Memory B cell (primary cell): ENCODE measurements around the gene HELZ.
"Not testable (repeated sequence)": the region's sequence is repeated elsewhere in the genome, so short reads cannot be mapped to it uniquely, and the experiment has no call there.

ENCODE experiments used
- ATAC-seq: fragments of 150-1000 bp; cut with Tn5 transposase; 2 replicates; pipeline ENCODE4 v1.10.0; 2021; ENCODE audit warnings: low read depth, mild to moderate bottlenecking, moderate library complexity
- DNase-seq, 2 donors: peaks; one replicate each; pipeline ENCODE4 v3.0.0; 2022; ENCODE audit warnings: low spot score in 2 of 2
- H3K27ac Mint-ChIP-seq: one replicate; pipeline ENCODE4 v1.8.0; 2022; ENCODE audit warnings: mild to moderate bottlenecking, moderate library complexity, mixed read lengths
- H3K27me3 Mint-ChIP-seq: one replicate; pipeline ENCODE4 v1.8.0; 2022; ENCODE audit warnings: mixed read lengths
- H3K36me3 Mint-ChIP-seq: one replicate; pipeline ENCODE4 v1.8.0; 2022; ENCODE audit warnings: mild to moderate bottlenecking, mixed read lengths
- H3K4me1 Mint-ChIP-seq: one replicate; pipeline ENCODE4 v1.8.0; 2022; ENCODE audit warnings: mixed read lengths
- H3K4me3 Mint-ChIP-seq: one replicate; pipeline ENCODE4 v1.8.0; 2022; ENCODE audit warnings: mild to moderate bottlenecking, moderate library complexity, mixed read lengths
- H3K9me3 Mint-ChIP-seq: one replicate; pipeline ENCODE4 v1.8.0; 2022; ENCODE audit warnings: mixed read lengths

Gene HELZ

GRCh38 chr17:67211742-67212141, 33.3 kb downstream of the HELZ start:
- no peaks in the 10 kb centered on the region for H3K9me3 Mint-ChIP-seq
- no peak for DNase-seq
- ATAC-seq, result no peak
- no peaks in the 10 kb centered on the region for H3K27me3 Mint-ChIP-seq
- H3K36me3 Mint-ChIP-seq, result peaks cover 16% of the 10 kb centered on the region
- H3K4me1 Mint-ChIP-seq, result peaks cover 4% of the 10 kb centered on the region
- H3K4me3 Mint-ChIP-seq, result no peak overlapping the region
- H3K27ac Mint-ChIP-seq, result no peak overlapping the region

DNA sequence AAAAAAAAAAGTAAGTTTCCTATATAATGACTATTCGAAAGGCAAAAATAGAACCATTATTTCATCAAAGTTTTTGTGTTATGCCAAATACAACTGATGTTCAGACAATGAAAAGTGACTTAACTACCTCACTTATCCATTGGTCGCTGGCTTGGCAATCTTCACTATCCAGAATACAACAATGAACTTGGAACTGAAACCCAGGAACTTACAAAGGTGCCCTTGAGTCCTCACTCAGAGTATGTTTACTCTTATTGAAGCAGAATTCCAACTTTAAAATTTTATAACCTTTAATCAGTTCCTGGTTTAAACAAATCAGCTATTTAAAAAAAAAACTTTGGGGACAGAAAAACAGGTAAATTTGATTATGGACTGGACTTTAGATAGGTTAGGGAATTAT, 34.1 kb downstream of the HELZ start:
- no peak for DNase-seq
- Mint-ChIP-seq H3K4me1 (peaks cover 4% of the 10 kb centered on the region), H3K36me3 (peaks cover 16% of the 10 kb centered on the region), H3K9me3 (no peaks in the 10 kb centered on the region), H3K27me3 (no peaks in the 10 kb centered on the region), H3K27ac (no peak overlapping the region), H3K4me3 (no peak overlapping the region)
- ATAC-seq, result no peak

DNA sequence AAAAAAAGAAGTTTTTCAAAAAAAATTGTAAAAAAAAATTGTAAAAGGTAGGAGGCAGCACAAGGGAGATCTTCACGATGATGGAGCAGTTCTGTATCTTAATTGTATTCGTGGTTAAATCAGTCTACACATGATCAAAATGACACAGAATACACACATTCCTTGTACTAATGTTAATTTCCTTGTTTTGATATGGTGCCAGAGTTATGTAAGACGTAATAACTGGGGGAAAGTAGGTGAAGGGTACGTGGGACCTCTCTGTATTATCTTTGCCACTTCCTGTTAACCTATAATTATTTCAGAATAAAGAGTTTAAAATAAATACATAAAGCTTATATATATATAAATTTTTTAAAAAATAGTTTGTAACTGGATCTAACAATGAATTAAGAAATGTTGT, 36.8 kb downstream of the HELZ start:
- Mint-ChIP-seq H3K4me1 (peaks cover 4% of the 10 kb centered on the region), H3K9me3 (no peaks in the 10 kb centered on the region), H3K27me3 (no peaks in the 10 kb centered on the region), H3K36me3 (peaks cover 10% of the 10 kb centered on the region), H3K4me3 (no peak overlapping the region), H3K27ac (no peak overlapping the region)
- ATAC-seq (no peak), DNase-seq (no peak)

GRCh38 chr17:67203818-67204217, 41.2 kb downstream of the HELZ start:
- H3K36me3 Mint-ChIP-seq, result peaks cover 21% of the 10 kb centered on the region
- no peaks in the 10 kb centered on the region for H3K9me3 Mint-ChIP-seq
- no peaks in the 10 kb centered on the region for H3K27me3 Mint-ChIP-seq
- no peak overlapping the region for H3K4me3 Mint-ChIP-seq
- no peak for ATAC-seq
- H3K27ac Mint-ChIP-seq, result no peak overlapping the region
- peaks cover 2% of the 10 kb centered on the region for H3K4me1 Mint-ChIP-seq
- DNase-seq, result no peak

DNA sequence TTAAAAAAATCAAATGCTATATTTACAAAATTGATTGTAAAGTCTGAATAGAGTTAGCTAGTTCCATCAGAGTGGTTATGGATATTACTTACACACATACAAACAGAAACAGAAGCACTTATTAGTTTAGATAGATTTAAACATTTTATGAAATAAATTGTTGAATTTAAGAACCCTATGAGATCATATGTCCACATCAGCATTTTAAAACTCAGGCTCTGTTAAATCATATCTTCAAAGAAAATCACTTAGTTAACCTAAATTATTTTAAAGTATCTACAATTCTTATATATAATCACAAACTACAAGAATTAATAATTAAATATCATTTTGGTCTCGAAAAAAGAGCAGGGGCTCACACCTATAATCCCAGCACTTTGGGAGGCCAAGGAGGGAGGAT, 42.5 kb downstream of the HELZ start:
- Mint-ChIP-seq H3K4me3 (no peak overlapping the region), H3K36me3 (peaks cover 18% of the 10 kb centered on the region), H3K9me3 (no peaks in the 10 kb centered on the region), H3K4me1 (no peaks in the 10 kb centered on the region), H3K27ac (no peak overlapping the region), H3K27me3 (no peaks in the 10 kb centered on the region)
- ATAC-seq (no peak), DNase-seq (no peak)

- Mint-ChIP-seq H3K36me3 (peaks cover 26% of the 10 kb centered on the region), H3K27ac (no peak overlapping the region), H3K9me3 (no peaks in the 10 kb centered on the region), H3K4me1 (no peaks in the 10 kb centered on the region), H3K4me3 (no peak overlapping the region), H3K27me3 (no peaks in the 10 kb centered on the region)
- DNase-seq (no peak), ATAC-seq (no peak)
Measured at GRCh38 chr17:67200727-67201301, 44.2 kb downstream of the HELZ start.

DNA sequence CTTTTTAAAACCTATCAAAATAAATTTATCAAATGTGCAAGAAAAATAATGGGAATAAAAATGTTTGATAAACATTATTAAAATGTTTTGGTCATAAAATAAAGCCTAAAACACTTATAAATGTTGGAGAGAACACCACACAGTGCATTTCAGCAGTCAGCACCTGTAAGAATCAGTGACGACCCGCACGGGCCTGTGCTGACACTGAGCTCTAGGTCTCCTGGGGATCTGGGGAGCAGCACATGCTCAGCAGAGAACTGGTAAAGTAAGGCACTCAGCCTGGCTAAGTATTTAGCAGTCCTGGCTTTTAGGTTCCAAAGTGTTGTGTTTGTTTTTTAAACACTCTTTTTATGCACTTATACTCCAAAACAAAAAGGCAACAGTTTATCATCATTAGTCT, 46.9 kb downstream of the HELZ start:
- Mint-ChIP-seq H3K4me3 (no peak overlapping the region), H3K9me3 (no peaks in the 10 kb centered on the region), H3K27ac (no peak overlapping the region), H3K27me3 (no peaks in the 10 kb centered on the region), H3K4me1 (no peaks in the 10 kb centered on the region), H3K36me3 (peaks cover 29% of the 10 kb centered on the region)
- ATAC-seq (no peak), DNase-seq (no peak)

DNA sequence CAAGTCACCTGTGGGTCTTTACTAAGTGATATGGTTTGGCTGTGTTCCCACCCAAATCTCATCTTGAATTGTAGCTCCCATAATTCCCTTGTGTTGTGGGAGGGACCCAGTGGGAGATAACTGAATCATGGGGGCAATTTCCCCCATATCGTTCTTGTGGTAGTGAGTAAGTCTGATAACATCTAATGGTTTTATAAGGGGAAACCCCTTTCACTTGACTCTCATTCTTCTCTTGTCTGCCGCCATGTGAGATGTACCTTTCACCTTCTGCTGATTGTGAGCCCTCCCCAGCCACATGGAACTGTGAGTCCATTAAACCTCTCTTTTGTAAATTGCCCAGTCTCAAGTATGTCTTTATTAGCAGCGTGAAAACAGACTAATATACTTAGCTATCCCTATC, 48.0 kb downstream of the HELZ start:
- peaks cover 24% of the 10 kb centered on the region for H3K36me3 Mint-ChIP-seq
- H3K27me3 Mint-ChIP-seq, H3K27ac Mint-ChIP-seq, H3K4me3 Mint-ChIP-seq, H3K9me3 Mint-ChIP-seq, ATAC-seq, H3K4me1 Mint-ChIP-seq, DNase-seq: not testable (repeated sequence)

- H3K4me3 Mint-ChIP-seq, result no peak overlapping the region
- ATAC-seq, result no peak
- H3K4me1 Mint-ChIP-seq, result no peaks in the 10 kb centered on the region
- DNase-seq, result no peak
- H3K27ac Mint-ChIP-seq, result no peak overlapping the region
- H3K36me3 Mint-ChIP-seq, result peaks cover 24% of the 10 kb centered on the region
- H3K9me3 Mint-ChIP-seq, result no peaks in the 10 kb centered on the region
- H3K27me3 Mint-ChIP-seq, result no peaks in the 10 kb centered on the region
Measured at GRCh38 chr17:67196422-67196821, 48.6 kb downstream of the HELZ start.

DNA sequence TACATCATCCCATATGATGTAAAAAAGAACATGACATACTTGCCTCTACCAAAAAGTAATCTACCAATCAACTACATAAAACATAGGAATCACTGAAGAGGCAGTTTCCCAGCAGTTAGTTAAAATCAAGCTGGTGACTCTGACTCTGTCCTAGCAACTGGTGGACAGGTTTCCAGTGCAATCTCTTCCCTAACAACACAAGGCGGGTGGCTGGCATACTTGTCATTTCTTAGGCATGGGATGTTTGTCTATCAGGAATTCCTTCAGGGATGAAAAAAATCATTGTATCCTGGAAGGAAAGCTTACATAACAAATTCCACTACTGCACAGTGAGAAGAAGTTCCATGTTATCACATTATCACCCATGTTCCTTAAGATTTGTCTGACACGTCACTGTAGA, 50.9 kb downstream of the HELZ start:
- Mint-ChIP-seq H3K9me3 (no peaks in the 10 kb centered on the region), H3K27ac (no peak overlapping the region), H3K36me3 (peaks cover 15% of the 10 kb centered on the region), H3K27me3 (no peaks in the 10 kb centered on the region), H3K4me1 (no peaks in the 10 kb centered on the region), H3K4me3 (no peak overlapping the region)
- DNase-seq (no peak), ATAC-seq (no peak)

GRCh38 chr17:67187927-67188326, 57.1 kb downstream of the HELZ start:
- H3K9me3 Mint-ChIP-seq, result no peaks in the 10 kb centered on the region
- no peak overlapping the region for H3K27ac Mint-ChIP-seq
- peaks cover 13% of the 10 kb centered on the region for H3K36me3 Mint-ChIP-seq
- no peak overlapping the region for H3K4me3 Mint-ChIP-seq
- no peak for ATAC-seq
- DNase-seq, result no peak
- H3K27me3 Mint-ChIP-seq, result no peaks in the 10 kb centered on the region
- H3K4me1 Mint-ChIP-seq, result no peaks in the 10 kb centered on the region

DNA sequence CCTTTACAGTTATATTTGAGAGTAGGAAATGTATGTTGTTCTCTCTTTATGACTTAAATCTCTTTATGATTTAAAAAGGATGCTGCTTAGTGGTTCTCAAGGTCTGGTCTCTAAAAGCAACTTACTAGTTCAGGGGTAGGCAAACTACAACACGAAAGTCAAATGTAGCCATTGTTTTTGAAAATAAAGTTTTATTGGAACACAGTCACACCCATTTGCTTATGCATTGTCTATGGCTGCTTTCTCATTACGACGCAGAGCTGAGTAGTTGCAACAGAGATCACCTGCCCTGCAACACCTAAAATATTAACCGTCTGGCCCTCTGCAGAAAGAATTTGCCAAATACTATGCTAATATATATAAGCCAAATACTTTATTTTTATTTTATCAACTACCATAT, 58.2 kb downstream of the HELZ start:
- Mint-ChIP-seq H3K9me3 (no peaks in the 10 kb centered on the region), H3K27me3 (no peaks in the 10 kb centered on the region), H3K4me3 (no peak overlapping the region), H3K36me3 (peaks cover 16% of the 10 kb centered on the region), H3K27ac (no peak overlapping the region), H3K4me1 (no peaks in the 10 kb centered on the region)
- no peak for DNase-seq
- ATAC-seq, result no peak

- H3K27ac Mint-ChIP-seq, result no peak overlapping the region
- no peaks in the 10 kb centered on the region for H3K9me3 Mint-ChIP-seq
- ATAC-seq (no peak), DNase-seq (no peak)
- peaks cover 13% of the 10 kb centered on the region for H3K36me3 Mint-ChIP-seq
- H3K4me1 Mint-ChIP-seq, result no peaks in the 10 kb centered on the region
- no peaks in the 10 kb centered on the region for H3K27me3 Mint-ChIP-seq
- no peak overlapping the region for H3K4me3 Mint-ChIP-seq
Measured at GRCh38 chr17:67183531-67183930, 61.5 kb downstream of the HELZ start.

DNA sequence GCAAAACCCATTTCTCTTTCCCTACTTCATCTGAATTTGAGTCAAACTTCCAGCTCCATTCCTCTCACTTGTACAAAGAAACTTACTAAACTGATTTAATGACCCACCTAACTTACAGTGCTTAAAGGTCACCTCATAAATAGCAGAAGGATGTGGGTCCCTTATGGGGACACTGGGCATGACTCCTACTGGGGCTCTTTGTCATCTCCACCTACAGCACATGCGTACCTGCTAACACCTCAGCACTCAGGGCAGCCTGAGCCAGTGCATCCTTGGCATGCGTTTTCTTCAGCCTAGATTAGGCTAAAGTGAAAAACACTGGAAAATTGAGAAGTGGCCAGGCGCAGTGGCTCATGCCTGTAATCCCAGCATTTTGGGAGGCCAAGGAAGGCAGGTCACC, 63.2 kb downstream of the HELZ start:
- no peak overlapping the region for H3K4me3 Mint-ChIP-seq
- DNase-seq, result no peak

GRCh38 chr17:67180275-67180674, 64.7 kb downstream of the HELZ start:
- Mint-ChIP-seq H3K36me3 (peaks cover 16% of the 10 kb centered on the region), H3K4me1 (no peaks in the 10 kb centered on the region), H3K27me3 (no peaks in the 10 kb centered on the region), H3K9me3 (no peaks in the 10 kb centered on the region), H3K27ac (no peak overlapping the region), H3K4me3 (no peak overlapping the region)
- DNase-seq (no peak), ATAC-seq (no peak)

More for the DNA sequence above, 63.2 kb downstream of the HELZ start:
- no peaks in the 10 kb centered on the region for H3K9me3 Mint-ChIP-seq
- H3K4me1 Mint-ChIP-seq, result no peaks in the 10 kb centered on the region
- H3K27ac Mint-ChIP-seq, result no peak overlapping the region
- no peak for ATAC-seq
- H3K27me3 Mint-ChIP-seq, result no peaks in the 10 kb centered on the region
- peaks cover 11% of the 10 kb centered on the region for H3K36me3 Mint-ChIP-seq
